NCI-H774 (cell line): ENCODE data around the gene UVRAG.
"Not testable (repeated sequence)": the region's sequence is repeated elsewhere in the genome, so short reads cannot be mapped to it uniquely, and the experiment has no call there.

Source experiments
- DNase-seq: peaks from one replicate; lab custom pipeline; 2025; lab: John Stamatoyannopoulos, UW

UVRAG gene

DNA sequence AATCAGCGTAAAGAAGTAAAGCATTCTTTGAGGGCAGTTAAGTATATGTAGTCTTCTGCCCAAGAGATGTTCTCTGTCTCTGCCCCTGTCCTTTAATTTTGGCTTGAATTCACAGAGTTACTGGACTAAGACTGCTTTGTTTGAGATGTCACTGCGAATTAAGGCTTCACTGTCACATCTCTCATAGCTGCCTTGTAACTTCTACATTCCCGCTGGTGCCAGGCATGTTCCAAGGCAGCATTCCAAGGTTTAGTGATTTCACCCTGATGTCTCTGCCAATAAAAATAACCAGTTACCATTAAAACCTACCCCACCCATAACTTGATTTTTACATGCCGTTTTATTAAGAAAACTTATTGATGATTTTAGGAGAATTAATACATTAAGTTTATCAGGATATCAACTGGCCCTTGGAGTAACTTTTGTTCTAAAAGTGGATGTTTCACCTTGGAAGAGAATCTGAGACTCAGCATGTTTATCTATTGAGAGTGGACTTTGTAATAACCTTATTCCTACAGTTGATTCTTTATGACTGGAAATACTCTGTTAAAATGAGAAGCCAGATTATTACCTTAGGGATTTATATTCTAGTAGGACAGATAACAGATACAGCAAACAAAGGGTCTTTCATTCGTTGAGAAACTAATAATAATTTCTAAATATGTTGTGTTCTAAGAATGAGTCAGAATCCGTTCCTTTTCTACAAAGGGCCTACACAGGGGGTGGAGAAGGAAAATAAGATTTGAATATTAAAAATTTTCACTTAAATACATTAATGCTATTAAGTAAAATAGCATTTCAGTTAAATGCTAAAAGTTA lies 110.2 kb downstream of the UVRAG start:
- no peak for DNase-seq

DNA sequence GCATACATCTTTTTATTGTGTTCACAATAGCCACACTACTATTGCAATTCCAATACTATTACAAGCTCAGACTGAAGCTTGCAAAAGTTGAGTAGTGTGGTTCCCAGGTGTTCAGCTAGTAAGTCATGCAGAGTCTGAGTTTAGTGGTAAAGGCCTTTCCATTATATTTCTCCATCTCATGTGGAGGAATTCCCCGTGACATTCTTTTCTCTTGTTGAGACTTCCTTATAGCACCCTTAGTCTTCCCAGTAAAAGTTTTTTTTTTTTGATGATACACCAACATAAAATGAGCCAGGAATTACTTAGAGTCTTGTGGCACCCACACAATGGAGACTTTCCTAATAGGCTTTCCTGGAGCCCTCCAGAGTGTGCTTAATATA lies 110.8 kb downstream of the UVRAG start:
- no peak for DNase-seq

DNA sequence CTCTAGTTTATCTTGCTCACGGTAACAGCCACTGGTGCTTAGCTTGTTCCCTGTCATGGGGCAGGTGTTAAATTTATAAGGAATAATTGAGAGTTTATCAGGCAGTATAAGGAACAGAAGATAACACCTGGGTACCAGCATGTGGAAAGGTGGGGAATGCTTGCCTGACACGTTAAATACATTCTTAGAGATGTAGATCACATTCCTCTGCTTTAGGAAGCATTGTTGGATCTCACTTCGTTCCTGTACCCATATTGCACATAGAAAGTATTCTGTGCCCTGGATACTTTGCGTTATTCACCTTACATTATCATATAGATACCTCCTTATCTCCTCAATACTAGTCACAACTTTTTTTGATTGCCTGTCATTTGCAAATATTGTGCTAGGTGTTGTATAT lies 114.7 kb downstream of the UVRAG start:
- DNase-seq = no peak

DNA sequence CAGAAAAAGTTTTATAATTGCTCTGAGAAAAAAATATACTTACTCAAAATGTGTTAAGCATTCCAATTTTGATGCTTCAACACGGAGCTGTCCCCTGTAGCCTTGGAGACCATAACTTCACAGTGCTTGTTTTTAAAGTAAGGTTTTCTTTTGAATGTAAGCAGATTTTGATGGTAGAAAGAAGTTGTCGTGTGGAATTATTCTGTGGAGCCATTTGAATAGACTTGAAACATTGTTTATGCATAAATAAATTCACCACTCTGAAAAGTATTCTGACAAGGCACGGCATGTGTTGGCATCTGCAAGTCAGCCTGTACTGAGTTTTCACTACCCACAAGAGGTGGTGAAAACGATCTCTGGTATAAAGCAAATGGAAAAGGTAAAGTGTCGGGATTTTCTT lies 115.5 kb downstream of the UVRAG start:
- DNase-seq = no peak

DNA sequence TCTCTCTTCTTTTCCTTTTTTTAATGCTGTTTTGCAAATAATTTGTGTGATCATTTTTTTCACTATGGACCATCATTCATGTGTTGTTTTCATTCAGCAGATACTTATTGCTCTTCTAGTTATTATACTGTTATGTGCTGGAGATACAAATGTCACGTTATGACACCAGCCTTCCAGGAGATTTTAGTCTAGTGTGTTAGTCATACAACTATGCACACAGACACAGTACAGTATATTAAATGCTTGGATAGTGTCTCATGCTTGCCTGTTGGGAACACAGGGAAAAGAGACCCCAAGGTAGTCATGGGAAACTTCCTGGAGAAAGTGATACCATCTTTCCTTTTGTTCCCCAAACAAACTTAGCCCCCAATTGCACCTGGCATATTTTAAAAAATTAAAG lies 116.1 kb downstream of the UVRAG start:
- no peak for DNase-seq

DNA sequence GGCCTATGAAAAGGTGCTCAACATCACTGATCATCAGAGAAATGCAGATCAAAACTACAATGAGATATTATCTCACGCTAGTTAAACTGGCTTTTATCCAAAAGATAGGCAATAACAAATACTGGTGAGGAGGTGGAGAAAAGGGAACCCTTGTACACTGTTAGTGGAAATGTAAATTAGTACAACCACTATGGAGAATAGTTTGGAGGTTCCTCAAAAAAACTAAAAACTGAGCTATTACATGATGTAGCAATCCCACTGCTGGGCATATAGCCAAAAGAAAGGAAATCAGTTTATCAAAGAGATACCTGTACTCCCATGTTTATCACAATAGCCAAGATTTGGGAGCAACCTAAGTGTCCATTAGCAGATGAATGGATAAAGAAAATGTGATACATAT lies 118.7 kb downstream of the UVRAG start:
- DNase-seq = not testable (repeated sequence)

DNA sequence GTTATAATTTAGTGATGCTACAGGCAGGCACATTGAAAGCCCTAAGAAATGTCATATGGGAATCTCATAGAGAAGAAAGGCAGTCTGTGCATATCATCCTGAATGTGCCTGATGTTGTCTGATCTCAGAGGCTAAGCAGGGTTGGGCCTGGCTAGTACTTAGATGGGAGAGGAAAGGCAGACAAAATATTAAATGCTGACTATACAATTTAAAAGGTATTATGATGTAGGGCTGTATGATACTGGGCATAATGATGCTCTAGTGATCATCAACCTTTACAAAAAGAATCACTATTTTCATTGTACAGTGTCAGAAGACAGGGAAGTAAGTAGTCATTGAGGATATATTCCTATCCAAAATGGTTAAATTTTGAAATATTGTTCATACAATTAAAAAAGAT lies 119.8 kb downstream of the UVRAG start:
- no peak for DNase-seq

DNA sequence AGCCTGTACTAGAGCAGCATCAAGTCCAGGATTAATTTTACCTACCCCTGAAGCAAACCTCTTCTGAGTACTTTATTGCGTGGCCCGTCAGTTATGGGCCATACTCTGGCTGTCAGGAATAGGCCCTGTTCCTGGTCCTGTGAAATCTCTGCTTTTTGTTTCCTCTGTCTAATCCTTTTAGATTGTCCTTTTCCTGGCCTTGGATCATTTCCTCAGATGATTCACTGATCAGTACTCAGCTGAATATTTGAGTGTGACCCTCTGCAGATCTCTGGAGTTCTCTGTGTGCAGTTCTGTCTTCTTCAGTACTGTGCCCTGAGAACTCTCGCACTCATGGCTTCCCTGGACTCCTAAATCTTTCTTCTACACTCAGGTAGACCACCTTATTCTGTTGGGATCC lies 123.5 kb downstream of the UVRAG start:
- no peak for DNase-seq

DNA sequence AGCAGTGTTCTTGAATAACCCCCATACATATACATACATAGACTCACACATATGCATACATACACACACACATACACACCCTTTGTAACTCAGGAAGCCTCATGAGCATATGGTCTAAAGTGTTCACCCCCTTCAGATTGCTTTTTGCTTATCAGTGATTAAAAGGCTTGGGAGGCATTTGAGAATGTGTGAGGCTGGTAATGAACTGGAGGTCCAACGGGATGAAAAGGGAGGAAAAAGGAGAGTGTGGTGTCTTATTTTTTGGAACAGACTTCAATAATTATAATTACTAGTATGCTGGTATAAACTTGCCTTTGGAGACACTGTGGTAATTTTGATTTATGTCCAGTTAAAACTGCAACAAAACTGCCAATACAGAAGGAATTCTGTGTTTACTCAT lies 124.5 kb downstream of the UVRAG start:
- DNase-seq = no peak

DNA sequence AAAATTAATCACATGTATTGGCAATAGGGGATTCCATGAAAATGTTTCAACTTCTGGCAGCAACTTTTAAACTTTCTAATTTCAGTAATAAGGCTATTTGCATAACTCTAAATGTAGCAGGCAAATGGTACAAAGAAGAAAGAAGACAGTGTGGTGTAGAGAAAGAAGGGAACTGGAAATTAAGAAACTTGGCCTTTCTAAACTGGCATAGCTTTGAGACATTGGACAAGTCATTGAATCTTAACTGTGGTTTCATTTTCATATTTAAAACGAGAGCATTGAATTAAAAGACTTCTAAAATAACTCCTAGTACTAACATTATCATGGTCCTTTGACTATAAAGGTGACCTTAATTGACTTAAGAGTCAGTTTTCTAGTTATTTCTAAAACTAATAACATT lies 125.0 kb downstream of the UVRAG start:
- no peak for DNase-seq

DNA sequence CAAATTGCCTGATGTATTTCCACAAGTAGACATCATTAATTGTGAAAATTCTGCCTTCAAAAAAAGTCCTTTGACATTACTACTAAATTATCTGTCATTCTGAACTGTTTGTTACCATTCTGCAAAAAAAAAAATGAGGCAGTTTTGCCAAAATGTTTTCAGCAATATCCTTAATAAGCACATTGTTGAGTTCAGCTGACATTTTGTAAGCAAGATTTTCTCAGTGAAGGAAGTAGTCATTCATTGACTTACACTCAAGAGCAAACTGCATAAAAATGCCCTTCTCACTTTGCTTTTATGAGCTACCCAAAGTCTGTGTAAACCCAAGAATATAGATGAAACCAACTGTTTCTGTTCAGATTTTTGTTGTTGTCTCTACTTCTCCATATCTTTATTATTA lies 125.9 kb downstream of the UVRAG start:
- DNase-seq = no peak

DNA sequence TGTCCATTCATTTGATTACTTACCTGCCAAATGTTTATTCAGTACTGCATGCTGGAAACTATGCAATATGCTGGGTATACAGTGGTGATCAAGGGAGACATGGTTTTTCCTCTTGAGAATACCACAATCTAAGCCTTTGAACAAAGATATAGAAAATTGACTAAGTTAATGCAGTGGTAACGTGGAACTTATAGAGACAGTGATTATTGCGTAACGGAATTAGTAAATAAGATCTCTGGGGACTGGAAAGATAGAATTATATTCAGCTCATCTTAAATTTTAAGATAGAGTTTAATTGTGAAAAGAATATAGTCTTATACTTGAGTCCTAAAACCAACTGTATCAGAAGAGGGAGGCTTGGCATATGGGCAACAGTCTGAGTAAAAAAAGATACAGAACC lies 129.5 kb downstream of the UVRAG start:
- no peak for DNase-seq

DNA sequence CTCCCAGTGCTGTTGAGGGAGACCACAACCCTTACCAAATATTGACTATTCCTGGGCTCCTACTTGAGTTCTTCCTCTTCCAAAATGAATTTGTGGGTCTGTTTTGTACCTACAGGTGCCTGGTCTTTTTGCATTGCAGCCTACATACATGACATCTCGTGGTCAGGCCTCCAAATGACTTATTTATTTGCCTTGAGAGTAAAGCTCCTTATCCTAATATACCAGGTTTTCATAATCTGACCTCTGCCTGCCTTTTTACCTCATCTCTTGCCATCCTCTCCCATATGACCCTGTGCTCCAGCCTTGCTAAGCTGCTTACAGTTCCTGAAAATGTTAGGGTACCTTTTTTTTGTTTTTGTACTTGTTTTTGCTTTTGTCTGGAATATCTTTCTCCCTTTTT lies 130.4 kb downstream of the UVRAG start:
- no peak for DNase-seq

DNA sequence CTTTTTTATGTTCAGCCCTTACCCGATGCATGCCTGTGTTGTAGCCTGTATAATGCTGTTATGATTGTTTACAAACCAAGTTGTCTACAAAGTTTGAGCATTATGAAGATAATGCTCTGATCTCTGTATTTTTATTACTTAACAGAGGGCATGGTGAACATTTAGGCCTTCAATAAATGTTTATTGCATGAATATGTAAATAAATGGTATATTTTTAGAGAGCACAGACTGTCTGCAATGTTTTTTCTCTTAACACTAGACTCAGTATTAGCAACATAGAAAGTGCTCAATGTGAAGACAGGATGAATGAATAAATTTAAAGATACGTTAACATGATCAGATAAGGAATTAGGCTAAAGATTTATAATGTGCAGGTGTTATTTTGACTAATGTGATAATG lies 130.9 kb downstream of the UVRAG start:
- no peak for DNase-seq

DNA sequence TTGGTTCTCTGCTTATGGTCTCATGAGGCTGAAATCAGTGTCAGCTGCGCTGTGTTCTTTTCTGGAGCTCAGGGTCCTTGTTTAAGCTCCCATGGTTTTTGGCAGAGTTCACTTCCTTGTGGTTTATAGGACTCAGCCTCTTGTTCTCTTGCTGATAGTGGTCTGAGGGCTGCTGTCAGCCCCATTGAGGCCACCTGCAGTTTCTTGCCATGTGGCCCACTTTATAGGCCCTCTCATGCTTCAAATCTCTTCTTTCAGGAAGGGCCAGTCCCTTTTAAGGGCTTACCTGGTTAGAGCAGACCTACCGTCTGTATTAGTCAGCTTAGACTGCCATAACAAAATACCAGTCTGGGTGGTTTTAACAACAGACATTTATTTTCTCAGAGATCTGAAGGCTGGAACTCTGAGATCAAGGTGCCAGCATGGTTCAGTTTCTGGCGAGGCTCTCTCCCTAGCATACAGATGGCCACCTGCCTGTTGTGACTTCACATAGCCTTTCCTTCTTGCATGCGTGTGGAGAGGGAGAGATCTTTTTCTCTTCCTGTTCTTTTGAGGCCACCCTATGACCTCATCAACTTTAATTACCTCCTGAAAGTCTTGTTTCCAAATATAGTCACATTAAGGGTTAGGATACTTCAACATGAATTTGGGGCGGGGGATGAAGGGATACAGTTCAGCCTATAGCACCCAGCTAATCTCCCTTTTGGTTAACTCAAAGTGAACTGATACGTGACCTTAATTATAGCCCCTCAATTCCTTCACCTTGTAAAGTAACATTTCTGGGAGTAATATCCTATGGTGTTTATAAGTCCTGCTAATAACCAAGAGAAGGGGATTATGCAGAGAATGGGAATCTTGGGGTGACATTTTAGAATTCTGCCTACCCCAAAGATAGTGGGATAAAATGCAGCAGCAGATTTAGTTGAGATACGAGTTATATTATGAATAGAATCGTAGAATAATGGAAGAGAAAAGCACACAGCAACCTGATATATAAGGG lies 131.8 kb downstream of the UVRAG start:
- DNase-seq = no peak

DNA sequence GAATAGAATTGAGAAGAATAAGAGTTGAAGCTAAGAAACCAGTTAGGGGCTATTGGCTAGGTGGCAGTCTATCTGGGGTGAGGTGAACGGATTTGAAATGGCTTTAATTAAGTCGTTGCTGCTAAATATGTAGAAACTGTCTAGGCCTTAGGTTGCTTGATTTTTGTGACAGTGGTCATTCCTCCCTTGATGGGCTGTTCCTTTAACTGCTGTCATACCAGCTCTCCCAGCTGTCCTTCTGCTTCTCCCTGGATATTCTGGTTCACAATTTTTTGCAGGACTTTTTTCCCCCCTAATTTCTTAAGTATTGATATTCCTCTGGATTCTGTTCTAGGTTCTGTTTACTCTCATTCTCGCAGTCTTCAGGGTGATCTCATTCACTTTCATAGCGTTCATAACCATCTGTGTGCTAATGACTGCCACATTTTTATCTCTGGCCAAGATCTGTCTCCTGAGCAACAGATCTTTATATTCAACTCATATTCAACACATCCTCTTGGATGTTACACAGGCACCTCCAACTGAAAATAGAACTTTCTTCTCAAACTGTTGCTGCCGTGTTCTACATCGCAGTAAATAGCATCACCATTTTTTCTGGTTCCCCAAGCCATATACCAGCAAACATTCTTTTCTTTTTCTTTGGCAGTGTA lies 134.1 kb downstream of the UVRAG start:
- DNase-seq = no peak

DNA sequence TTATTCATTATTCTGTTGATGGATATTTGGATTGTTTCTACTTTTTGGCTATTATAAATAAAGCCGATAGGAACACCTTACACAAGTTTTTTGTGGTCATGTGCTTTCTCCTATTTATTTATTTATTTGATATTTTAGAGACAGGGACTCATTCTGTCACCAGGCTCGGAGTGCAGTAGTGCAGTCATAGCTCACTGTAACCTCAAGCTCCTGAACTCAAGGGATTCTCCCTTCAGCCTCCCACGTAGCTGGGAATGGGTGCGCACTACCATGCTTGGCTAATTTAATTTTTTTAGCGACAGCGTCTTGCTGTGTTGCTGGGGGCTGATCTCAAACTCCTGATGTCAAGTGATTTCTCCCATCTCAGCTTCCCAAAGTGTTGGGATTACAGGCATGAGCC lies 135.1 kb downstream of the UVRAG start:
- DNase-seq = no peak

DNA sequence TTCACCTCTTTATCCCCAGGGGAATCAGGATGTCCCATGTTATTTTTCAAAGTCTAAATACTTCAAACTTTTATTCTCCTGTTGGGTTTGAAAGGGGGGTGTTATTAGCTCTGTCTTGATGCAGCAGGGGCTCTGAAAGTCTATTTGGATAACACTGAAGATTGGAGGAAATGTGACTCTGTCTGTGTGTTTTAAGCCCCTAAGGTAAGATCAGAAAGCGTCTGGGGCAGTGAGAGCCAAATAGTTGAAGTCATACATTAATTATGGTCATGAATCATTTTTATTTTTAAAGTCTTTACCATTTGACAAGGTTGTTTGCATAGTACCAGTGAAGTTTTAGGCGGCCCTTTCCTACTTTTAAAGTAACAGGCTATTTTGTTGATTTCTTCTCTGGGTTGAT lies 139.0 kb downstream of the UVRAG start:
- no peak for DNase-seq

DNA sequence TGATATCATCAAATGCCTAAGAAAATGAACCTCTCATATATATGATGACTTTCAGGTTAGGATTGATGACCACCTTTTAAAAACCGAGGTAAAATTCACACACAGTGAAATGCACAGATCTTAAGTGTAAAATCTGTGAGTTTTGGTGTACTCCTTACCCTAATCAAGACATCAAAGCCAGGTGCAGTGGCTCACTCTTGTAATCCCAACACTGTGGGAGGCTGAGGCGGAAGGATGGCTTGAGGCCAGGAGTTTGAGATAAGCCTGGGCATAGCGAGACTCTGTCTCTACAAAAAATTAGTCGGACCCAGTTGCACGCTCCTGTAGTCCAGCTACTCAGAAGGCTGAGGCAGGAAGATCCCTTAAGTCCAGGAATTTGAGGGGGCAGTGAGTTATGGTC lies 140.4 kb downstream of the UVRAG start:
- no peak for DNase-seq

DNA sequence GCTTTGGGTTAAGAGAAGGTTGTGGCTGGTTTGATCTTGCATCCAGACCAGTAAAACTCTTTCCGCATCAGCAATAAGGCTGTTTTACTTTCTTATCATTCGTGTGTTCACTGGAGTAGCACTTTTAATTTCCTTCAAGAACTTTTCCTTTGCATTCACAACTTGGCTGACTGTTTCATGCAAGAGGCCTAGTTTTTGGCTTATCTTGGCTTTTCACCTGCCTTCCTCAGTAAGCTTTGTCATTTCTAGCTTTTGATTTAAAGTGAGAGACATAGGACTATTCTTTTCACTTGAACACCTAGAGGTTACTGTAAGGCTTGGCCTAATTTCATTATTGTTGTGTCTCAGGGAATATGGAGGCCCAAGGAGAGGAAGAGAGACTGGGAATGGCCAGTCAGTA lies 144.5 kb downstream of the UVRAG start:
- DNase-seq = no peak

DNA sequence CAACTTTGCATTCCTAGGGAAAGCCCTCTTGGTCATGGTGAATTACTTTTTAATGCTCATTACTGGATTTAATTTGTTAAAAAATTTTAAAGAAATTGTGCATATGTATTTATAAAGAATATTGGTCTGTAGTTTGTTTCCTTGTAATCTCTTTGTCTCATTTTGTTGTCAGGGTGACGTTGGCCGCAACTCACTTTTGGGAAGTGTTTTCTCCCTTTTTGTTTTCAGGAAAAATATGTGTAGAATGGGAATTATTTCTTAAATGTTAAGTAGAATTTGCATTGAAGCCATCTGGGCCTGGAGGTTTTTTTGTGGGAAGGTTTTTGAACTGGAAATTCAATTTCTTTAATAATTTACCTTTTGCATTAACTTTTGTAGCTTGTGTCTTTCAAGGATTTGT lies 149.1 kb downstream of the UVRAG start:
- no peak for DNase-seq

DNA sequence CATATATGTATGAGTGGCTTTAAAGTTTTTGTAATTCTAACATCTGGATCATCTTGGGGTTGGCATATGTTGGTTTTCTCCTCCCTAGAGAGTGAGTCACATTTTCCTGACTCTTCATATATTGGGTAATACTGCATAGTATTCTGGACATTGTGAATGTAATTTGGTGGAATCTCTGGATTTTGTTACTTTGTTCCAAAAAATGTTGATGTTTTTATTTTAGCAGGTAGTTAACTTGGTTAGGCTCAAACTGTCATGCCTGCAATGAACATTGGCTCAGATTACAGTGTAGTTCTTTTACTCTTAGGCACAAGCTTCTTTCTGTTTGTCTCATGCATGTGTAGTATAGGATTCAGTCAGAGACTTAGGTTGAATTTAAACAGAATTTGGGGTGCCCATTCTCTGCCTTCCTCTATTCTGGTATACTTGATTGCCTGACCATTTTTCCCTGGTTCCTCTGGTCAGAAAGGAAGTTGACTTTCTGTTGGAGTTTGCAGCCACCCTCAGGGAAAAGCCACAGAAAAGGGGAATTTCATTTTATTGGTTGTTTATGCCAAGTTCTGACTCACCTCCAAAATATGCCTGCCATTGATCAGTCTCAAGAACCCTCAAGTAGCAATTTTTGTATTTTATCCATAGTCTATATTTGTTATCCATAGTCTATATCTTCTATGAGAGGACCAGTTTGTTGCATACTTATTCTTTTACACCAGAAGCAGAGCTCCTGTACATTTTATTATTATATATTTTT lies 151.7 kb downstream of the UVRAG start:
- no peak for DNase-seq
